ENCODE data around the gene WBP1.
"Not testable (repeated sequence)": the region's sequence is repeated elsewhere in the genome, so short reads cannot be mapped to it uniquely, and the experiment has no call there.

Gene WBP1

GRCh38 chr2:74482801-74483674 lies 24.8 kb downstream of the WBP1 start, which contains the start of the genes CCDC142 and TTC31:
TSS of gene CCDC142 (minus strand) at chr2:74482998. CDS start at chr2:74482837, 161 bp downstream.
TSS of gene TTC31 (plus strand) at chr2:74483081. CDS start at chr2:74483096, 15 bp downstream.
- peak; percentile 94 for DNase-seq
- ATAC-seq = peak; percentile 93

GRCh38 chr2:74483675-74484164 lies 25.5 kb downstream of the WBP1 start:
- not testable (repeated sequence) for ATAC-seq, DNase-seq

- DNase-seq (no peak), ATAC-seq (no peak)
Measured at GRCh38 chr2:74486141-74486540, 27.9 kb downstream of the WBP1 start.

- no peak for DNase-seq
- ATAC-seq = no peak
Measured at GRCh38 chr2:74488643-74489481, 30.6 kb downstream of the WBP1 start.

GRCh38 chr2:74489906-74490305 lies 31.7 kb downstream of the WBP1 start:
- no peak for ATAC-seq

GRCh38 chr2:74491648-74492544 lies 33.7 kb downstream of the WBP1 start:
- no peak for ATAC-seq
- DNase-seq = no peak

More at GRCh38 chr2:74489906-74490305, 31.7 kb downstream of the WBP1 start:
- no peak for DNase-seq

GRCh38 chr2:74493546-74493945 lies 35.3 kb downstream of the WBP1 start:
- no peak for DNase-seq

GRCh38 chr2:74495440-74495839 lies 37.2 kb downstream of the WBP1 start:
- DNase-seq = no peak
- ATAC-seq = no peak

More at GRCh38 chr2:74493546-74493945, 35.3 kb downstream of the WBP1 start:
- no peak for ATAC-seq

- no peak for DNase-seq
- ATAC-seq = no peak
Measured at GRCh38 chr2:74496997-74497776, 38.9 kb downstream of the WBP1 start.

DNA sequence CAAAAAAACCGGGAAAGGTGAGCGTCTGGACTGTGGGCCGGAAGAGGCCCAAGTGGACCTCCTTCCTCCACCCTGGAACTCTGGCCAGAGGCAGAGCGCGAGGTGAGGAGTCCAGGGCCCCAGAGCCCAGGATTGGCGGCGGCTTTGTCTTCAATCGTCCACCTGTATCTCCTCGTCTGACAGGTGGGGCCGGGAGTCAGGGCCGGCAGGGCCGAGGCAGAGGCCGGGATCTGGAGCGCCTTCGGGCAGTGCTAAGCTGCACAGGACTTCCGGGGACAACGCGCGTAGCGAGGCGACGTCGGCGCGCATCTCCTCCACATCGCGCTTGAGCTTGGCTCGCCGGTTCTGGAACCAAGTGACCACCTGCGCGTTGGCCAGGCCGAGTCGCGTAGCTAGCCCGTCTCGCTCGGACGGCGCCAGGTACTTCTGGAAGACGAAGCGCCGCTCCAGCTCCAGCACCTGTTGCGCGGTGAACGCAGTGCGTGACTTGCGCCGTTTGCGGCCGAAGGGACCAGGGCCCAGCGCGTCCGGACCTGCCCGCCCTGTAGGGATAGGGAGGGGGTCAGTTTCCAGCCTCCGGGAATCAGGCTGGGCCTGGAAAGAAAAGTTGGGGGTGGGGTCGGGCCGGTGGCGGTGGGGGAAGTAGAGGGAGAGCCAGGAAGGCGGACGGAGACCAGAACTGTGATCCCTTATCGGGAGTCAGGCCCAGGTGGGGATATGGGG lies 39.7 kb downstream of the WBP1 start:
- ATAC-seq (no peak), DNase-seq (peak; percentile 39)

DNA sequence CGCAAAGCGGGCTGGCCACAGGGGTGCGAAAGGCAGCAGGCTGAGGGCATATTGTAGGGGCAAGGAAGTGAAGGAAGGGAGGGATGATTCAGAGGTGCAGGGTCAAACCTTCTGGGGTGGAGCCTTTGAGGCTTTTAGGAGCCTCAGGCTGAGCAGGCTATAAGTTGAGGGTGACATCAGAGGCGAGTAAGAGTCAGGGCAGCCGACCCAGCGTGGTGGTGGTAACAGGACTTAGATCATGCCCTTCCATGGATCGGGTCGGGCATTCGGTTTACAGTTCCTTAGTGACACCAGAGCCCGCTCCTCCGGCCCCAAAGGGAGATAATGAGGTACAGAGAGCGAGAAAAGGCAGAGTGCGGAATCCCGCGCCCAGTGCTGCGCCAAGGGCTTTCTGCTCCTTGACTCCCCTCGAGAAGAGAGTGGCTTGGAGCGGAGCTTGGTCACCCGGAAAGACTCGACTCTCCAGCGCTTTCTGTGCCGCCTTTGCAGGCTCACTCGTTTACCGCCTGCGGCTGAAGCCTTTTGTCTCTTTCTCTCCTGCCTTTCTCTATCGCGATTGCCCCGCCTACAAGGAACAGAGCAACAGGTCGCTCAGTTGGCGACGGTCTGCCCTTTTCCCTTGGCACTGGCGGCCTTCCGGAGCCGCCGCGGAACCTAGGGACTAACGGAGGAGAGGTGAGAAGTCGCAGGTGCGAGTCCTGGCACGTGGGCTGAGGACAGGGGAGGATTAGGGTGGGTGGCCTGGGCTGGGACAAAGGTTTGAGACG lies 40.4 kb downstream of the WBP1 start:
- DNase-seq (peak; percentile 46), ATAC-seq (peak; percentile 66)

- ATAC-seq (peak; percentile 38), DNase-seq (peak; percentile 54)
Measured at GRCh38 chr2:74499267-74499939, 41.2 kb downstream of the WBP1 start, which contains the start of gene LBX2. TSS of gene LBX2 (minus strand) at chr2:74499603. CDS start at chr2:74499537, 66 bp downstream.

- no peak for DNase-seq
- ATAC-seq = no peak
Measured at GRCh38 chr2:74499940-74500577, 41.8 kb downstream of the WBP1 start.

DNA sequence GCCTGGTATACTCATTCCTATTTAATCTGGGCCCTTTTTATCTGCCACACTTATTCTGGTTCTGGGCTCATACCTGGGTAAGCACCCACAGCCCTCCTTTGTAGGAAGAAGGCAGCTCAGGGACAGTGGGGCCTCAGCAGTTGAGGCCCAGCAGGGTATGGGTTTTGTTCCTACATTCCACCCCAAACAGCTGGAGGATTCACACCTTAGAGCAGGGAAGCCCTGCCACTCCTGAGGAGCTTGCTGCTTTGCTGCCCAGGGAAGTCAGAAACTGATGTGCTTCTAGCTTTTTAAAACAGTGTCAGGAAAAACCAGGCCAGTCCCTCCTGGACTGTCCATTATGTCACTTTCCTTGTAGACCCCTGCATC lies 42.3 kb downstream of the WBP1 start:
- DNase-seq = no peak
- no peak for ATAC-seq

- ATAC-seq (no peak), DNase-seq (no peak)
Measured at GRCh38 chr2:74501335-74502071, 43.3 kb downstream of the WBP1 start.

- no peak for DNase-seq
- ATAC-seq = no peak
Measured at GRCh38 chr2:74502147-74502719, 44.0 kb downstream of the WBP1 start.

Data from stimulated activated naive CD8-positive, alpha-beta T cell treated with anti-CD3 and anti-CD28 coated beads, Interleukin-15, Interleukin-2, amounts not matched to agents 100 U/mL and 50 U/mL, for 24 hours (primary cell).